GM12801 (cell line): ENCODE measurements around the gene ITPKA.

Experiments used
- TF ChIP-seq, protein P1 (sequence below): IDR thresholded peaks from one replicate; pipeline ENCODE4 v1.5.1; 2011; ENCODE audit warnings: control low read depth; ENCODE audit not compliant: insufficient read length; ENCODE audit errors: extremely low read depth

Gene ITPKA

DNA sequence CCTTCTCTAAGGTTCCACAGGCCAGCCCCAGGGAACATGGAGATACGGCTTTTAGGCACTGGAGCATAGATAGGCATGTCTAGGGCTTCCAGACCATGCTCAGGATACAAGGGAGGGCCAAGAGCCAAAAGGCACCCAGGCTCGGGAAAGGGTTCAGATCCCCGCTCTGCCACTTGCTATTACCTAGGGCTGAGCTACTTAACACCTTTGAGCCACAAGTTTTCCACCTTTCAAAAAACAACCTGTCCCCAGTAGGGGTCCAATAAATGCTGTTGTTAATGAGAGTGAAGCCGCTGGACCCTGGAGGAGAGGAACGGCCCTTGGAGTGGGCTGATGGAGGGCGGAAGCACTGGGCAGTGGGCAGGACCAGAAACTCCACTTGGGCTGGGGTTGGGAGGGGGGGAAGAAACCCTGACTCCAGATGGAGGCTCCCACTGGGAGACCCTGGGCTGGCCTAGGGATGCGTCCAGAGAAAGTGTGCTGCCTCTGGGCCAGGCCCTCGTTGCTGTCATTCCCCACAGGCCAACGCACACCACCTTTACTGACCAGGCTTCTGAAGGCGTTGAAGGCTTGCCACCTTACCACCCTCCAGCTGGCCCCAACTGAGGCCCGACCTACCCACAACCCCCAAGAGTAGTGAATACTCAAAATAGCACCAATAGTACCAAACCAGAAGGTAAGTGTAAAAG lies 8.6 kb upstream of the ITPKA start:
- TF ChIP-seq, protein P1, sequence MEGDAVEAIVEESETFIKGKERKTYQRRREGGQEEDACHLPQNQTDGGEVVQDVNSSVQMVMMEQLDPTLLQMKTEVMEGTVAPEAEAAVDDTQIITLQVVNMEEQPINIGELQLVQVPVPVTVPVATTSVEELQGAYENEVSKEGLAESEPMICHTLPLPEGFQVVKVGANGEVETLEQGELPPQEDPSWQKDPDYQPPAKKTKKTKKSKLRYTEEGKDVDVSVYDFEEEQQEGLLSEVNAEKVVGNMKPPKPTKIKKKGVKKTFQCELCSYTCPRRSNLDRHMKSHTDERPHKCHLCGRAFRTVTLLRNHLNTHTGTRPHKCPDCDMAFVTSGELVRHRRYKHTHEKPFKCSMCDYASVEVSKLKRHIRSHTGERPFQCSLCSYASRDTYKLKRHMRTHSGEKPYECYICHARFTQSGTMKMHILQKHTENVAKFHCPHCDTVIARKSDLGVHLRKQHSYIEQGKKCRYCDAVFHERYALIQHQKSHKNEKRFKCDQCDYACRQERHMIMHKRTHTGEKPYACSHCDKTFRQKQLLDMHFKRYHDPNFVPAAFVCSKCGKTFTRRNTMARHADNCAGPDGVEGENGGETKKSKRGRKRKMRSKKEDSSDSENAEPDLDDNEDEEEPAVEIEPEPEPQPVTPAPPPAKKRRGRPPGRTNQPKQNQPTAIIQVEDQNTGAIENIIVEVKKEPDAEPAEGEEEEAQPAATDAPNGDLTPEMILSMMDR = no peak

DNA sequence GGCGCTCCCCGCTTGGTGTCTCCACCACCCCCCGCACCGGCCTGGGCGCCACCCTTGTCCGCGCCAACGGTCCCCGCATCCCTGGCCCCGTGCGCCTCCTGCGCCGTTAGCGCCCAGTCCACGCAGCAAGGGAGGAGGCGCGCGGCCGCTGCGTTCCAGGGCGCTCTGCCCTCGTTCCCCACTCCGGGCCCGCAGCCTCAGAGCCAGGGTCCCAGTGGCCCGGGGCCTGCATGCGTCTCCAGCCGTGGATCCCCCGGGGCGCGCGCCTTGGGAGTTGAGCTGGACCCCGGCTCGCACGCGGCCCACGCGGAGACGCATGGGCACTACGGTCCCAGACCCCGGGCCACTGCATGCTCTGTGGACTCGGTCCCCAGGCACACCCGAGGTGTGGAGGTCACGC lies 7.4 kb upstream of the ITPKA start:
- TF ChIP-seq, protein P1 = no peak

DNA sequence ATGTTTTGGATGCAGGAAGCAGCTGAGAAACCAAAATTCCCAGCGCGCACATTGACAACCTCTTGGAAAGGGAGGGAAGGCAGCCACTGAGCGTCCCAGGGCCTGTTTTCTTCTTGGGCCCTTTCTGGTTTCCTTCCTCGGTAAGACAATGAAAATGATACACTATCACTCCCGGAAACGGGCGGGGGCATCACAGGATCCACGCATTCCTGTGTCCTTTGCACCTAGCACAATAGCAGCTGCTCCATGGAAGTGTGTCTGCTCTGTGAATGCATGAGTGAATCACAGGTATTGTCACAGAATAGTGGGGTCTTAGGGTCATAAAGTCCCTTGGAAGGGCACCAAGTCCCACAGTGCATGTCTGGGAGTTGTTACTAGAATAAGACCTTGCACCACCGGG lies 6.3 kb upstream of the ITPKA start:
- TF ChIP-seq, protein P1 = no peak

DNA sequence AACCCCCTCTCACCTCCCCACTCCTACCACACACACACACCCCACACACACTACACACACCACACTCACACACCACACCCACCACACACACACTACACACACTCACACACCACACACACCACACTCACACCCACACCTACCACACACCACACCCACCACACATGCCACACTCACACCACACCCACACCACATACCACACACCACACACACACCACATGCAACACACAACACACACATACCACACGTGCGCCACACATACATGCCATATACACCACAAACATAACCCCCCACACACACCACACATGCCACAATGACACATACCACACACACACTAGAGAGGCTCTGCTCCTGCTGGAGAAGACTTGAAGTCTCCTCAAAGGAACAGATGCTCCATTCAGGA lies 5.9 kb upstream of the ITPKA start:
- TF ChIP-seq, protein P1 = no peak

DNA sequence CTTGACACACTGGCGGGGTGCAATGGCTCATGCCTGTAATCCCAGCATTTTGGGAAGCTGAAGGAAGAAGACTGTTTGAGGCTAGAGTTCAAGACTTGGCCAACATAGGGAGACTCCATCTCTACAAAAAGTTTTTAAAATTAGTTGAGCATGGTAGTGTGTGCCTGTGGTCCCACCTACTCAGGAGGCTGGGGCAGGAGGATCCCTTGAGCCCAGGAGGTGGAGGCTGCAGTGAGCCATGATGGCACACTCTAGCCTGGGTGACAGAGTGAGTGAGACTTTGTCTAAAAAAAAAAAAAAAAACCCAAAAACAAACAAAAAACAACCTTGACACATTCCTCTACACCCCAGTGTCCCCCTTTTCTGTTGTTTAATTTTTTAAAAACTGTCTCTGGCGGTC lies 4.0 kb upstream of the ITPKA start:
- TF ChIP-seq, protein P1 = no peak

DNA sequence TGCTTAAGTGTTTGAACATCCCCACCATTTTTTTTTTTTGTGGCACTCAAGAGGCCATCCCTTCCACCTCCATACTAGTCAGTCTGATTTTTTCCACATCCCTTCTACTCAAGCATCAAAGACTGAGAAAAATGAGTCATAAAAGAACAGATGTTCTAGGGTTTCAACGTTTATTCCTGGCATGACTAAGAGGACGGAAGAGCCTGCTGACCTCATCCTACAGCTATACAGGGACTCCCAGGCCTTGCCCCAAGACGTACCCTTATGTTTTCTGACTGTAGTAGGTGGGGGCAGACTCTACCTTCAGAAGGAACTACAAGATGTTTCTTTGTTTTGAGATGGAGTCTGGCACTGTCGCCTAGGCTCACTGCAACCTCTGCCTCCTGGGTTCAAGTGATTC lies 3.3 kb upstream of the ITPKA start:
- TF ChIP-seq, protein P1 = no peak

DNA sequence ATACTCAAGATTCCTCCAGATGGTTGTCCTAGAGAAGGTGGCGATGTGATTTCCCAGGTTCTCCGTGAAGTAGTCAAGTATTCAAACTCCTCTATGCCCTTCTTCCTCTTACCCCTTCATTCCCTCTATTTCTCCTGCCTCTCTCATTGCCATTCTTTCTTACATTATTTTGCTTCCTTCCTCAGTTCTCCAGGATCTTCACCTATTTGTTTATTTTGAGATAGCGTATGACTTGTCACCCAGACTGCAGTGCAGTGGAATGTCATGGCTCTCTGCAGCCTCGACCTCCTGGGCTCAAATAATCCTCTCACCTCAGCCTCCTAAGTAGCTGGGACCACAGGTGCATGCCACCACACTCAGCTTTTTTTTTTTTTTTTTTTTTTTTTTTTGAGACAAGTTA lies 1.8 kb upstream of the ITPKA start:
- TF ChIP-seq, protein P1 = no peak
